Measurements from ENCODE around the gene CAPZA1. TPM values are rescaled to one million over a fixed set of nuclear protein-coding genes. Genes with fewer than 3 reads are reported as not detected.
A peak's percentile ranks its signal among the peaks of the same experiment; 100 is the strongest.

The CAPZA1 gene
- polyA plus RNA-seq, 1 of the 3 experiments (the other 2 are of a cell fraction): 50.8 TPM

DNA sequence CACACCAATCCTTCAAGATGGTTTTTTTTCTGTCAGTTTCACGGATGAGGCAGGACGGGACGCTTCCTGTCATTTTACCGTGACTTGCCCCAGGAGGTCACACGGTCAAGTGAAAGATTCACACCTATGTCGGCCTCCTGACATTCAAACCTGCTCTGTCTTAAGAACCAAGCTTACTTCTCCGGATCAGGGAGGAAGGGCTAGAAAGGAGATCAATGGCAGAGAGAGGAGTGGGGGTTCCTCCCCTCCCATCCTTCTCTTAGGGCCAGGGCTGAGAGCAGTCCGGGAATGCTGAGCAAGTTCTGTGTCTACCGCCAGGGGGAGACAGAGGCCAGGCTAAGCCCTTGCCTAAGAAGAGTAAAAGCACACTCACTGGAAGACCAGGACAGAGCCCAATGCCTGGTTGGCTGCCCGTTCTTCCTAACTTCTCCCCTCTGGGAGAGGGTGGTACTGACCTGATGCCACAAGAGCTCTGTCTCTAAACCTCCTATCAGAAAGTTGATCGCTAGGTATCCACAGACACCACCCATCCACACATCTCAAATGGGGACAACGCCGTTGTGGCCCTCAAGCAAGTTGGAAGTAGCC is 96.6 kb downstream of the CAPZA1 start:
- peak overlapping the region; percentile 22; the same call in 1 of the 2 replicates for H3K9ac ChIP-seq
- H3K4me1 ChIP-seq (ENCODE audit: control insufficient read depth in 1 of 2, insufficient read depth in 2 of 2, low read depth in 1 of 2, low read length in 1 of 2): peaks cover 0 to 23% of the 10 kb centered on the region in 2 experiments; a peak in 1 of 4 replicates
- no peaks in the 10 kb centered on the region for H3K27me3 ChIP-seq (ENCODE audit: insufficient read depth)
- no peaks in the 10 kb centered on the region for H3K9me3 ChIP-seq
- H4K20me1 ChIP-seq (ENCODE audit: insufficient read depth): no peaks in the 10 kb centered on the region
- peak; percentile 89 for DNase-seq
- H3K36me3 ChIP-seq (replicated peaks in 1 of 2; ENCODE audit: control insufficient read depth in 1 of 2, insufficient read depth in 2 of 2, low read length in 1 of 2): no peaks in the 10 kb centered on the region
- H3K79me2 ChIP-seq (ENCODE audit: insufficient read depth): no peaks in the 10 kb centered on the region
- peak overlapping the region in 1 of 2 experiments; percentile 29; a peak in 1 of 4 replicates for H3K27ac ChIP-seq (ENCODE audit: low read depth in 2 of 2, low read length in 1 of 2)
- 3% methylated on average over 11 of the region's 13 CpGs for WGBS (ENCODE audit: low lambda C conversion rate)
- no peaks in the 10 kb centered on the region for H3K9me2 ChIP-seq
- H3F3A ChIP-seq (replicated peaks; ENCODE audit: insufficient read depth): peaks cover 9% of the 10 kb centered on the region
- POLR2A ChIA-PET: no interaction called here
- peak overlapping the region; percentile 96 for H2AFZ ChIP-seq (ENCODE audit: low read depth)
- H3K4me3 ChIP-seq (ENCODE audit: low read depth in 2 of 2, low read length in 1 of 2): peak overlapping the region; percentile 72 to 83
- CTCF ChIA-PET: interaction anchor here (0.5 to 11.8 kb wide), 75 partner anchors 8 to 421 kb away, joined by 3 to 754 read pairs (median 4); partner anchors contain the start of genes LRIG2, MOV10, RHOC and SLC16A1
- peak overlapping the region; percentile 96 for H3K4me2 ChIP-seq
- TF ChIP-seq EZH2phosphoT487 (IDR thresholded peaks at IDR 0.05; ENCODE audit: borderline replicate concordance, low read depth) (no peak), RXRA (IDR thresholded peaks at IDR 0.05; ENCODE audit: borderline replicate concordance, low read depth) (no peak), GATA2 (CRISPR knock-in tag; IDR thresholded peaks at IDR 0.05) (no peak), ZBTB33 (IDR thresholded peaks at IDR 0.05; ENCODE audit: borderline replicate concordance, low read depth) (no peak), TCF12 (IDR thresholded peaks at IDR 0.05) (no peak), GABPA (IDR thresholded peaks at IDR 0.05; ENCODE audit: low read depth) (no peak), FOXJ3 (CRISPR knock-in tag; IDR thresholded peaks at IDR 0.05) (no peak), TEAD4 (IDR thresholded peaks at IDR 0.05; ENCODE audit: borderline replicate concordance, insufficient read depth) (no peak), USF2 (IDR thresholded peaks at IDR 0.05; ENCODE audit: borderline replicate concordance, low read depth, low read length) (no peak), RAD21 (IDR thresholded peaks at IDR 0.05; ENCODE audit: low read length) (peak; percentile 99), MEF2A (IDR thresholded peaks at IDR 0.05; ENCODE audit: borderline replicate concordance, low read depth) (no peak), ELF1 (IDR thresholded peaks at IDR 0.05) (no peak), RFX5 (IDR thresholded peaks at IDR 0.05; ENCODE audit: low read length) (no peak), FOSL2 (IDR thresholded peaks at IDR 0.05; ENCODE audit: borderline replicate concordance, low read depth) (no peak), SIN3A (IDR thresholded peaks at IDR 0.05; ENCODE audit: borderline replicate concordance, low read depth, low read length) (no peak), CTCF (IDR thresholded peaks at IDR 0.05) (peak; percentile 94), POLR2AphosphoS5 (IDR thresholded peaks at IDR 0.05; ENCODE audit: low read depth, low read length) (no peak), SMC3 (IDR thresholded peaks at IDR 0.05; ENCODE audit: low read depth, low read length) (peak; percentile 98), EP300 (IDR thresholded peaks at IDR 0.05; ENCODE audit: borderline replicate concordance in 1 of 2, low read depth in 1 of 2, low read length in 1 of 2) (no peak), JUND (IDR thresholded peaks at IDR 0.05) (no peak), RCOR1 (IDR thresholded peaks at IDR 0.05; ENCODE audit: low read length) (0 out of 2 replicates have a peak, but pooled peaks have one; percentile 39), YY1 (IDR thresholded peaks at IDR 0.05; ENCODE audit: low read depth) (no peak), IRF3 (IDR thresholded peaks at IDR 0.05; ENCODE audit: low read depth, low read length) (no peak), FOXM1 (IDR thresholded peaks at IDR 0.05; ENCODE audit: low read depth) (no peak)
- TF ChIP-seq, protein P1, sequence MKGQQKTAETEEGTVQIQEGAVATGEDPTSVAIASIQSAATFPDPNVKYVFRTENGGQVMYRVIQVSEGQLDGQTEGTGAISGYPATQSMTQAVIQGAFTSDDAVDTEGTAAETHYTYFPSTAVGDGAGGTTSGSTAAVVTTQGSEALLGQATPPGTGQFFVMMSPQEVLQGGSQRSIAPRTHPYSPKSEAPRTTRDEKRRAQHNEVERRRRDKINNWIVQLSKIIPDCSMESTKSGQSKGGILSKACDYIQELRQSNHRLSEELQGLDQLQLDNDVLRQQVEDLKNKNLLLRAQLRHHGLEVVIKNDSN (IDR thresholded peaks at IDR 0.05; ENCODE audit: borderline replicate concordance, low read depth): no peak
- TF ChIP-seq, protein P2, sequence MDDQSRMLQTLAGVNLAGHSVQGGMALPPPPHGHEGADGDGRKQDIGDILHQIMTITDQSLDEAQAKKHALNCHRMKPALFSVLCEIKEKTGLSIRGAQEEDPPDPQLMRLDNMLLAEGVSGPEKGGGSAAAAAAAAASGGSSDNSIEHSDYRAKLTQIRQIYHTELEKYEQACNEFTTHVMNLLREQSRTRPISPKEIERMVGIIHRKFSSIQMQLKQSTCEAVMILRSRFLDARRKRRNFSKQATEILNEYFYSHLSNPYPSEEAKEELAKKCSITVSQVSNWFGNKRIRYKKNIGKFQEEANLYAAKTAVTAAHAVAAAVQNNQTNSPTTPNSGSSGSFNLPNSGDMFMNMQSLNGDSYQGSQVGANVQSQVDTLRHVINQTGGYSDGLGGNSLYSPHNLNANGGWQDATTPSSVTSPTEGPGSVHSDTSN (IDR thresholded peaks at IDR 0.05): no peak

Data from SK-N-SH (cell line).